Measurements from ENCODE around the gene SKAP1.

GRCh38 chr17:48351911-48352332, 78.1 kb downstream of the SKAP1 start:
- TF ChIP-seq PATZ1 (CRISPR knock-in tag; IDR thresholded peaks at IDR 0.05; ENCODE audit: borderline replicate concordance) (no peak), ZFP3 (CRISPR knock-in tag; IDR thresholded peaks at IDR 0.05) (no peak), PPARA (CRISPR knock-in tag; IDR thresholded peaks at IDR 0.05; ENCODE audit: borderline replicate concordance) (no peak), ESRRG (CRISPR knock-in tag; IDR thresholded peaks at IDR 0.05) (no peak), ZNF8 (CRISPR knock-in tag; IDR thresholded peaks at IDR 0.05) (no peak)

Data from SK-N-SH treated with all-trans-retinoic acid at 6 μM for 48 hours (cell line).